Activated T-helper 17 cell treated with anti-CD3 and anti-CD28 coated beads, Interleukin-2, amount 50 U/mL, for 72 hours (primary cell): Measurements from ENCODE around the gene ZNF225. TPM values are rescaled to one million over a fixed set of nuclear protein-coding genes. Genes with fewer than 3 reads are reported as not detected.

Experiments
- total RNA-seq, 2 donors: library from RNA; stranded (reverse); gene quantifications; one replicate each; pipeline ENCODE4 v1.2.3, GENCODE V29; 2022

The ZNF225 gene
- total RNA-seq, 2 donors from 2014 or later: 1.5 to 3.5 TPM

Other genes starting within 250 kb of the ZNF225 start
- 1 to 10 TPM; 1.5 to 2.1 TPM for gene ZNF404, start 229.4 kb upstream of the ZNF225 start, total RNA-seq
- gene ZNF45, start 178.1 kb upstream of the ZNF225 start, total RNA-seq: 10 to 100 TPM; 10.7 to 17.8 TPM
- gene ZNF221, start 162.2 kb upstream of the ZNF225 start, total RNA-seq: 1 to 10 TPM; 1.2 to 4.2 TPM
- gene ZNF155, start 129.2 kb upstream of the ZNF225 start, total RNA-seq: 1 to 10 TPM; 3.6 to 9.7 TPM
- gene ZNF230, start 110.4 kb upstream of the ZNF225 start, total RNA-seq: 1 to 10 TPM; 4.5 to 5.0 TPM
- gene ZNF222, start 88.0 kb upstream of the ZNF225 start, total RNA-seq: 1 to 10 TPM; 1.6 to 3.6 TPM
- gene ZNF223, start 61.4 kb upstream of the ZNF225 start, total RNA-seq: 1 to 10 TPM in 1 of 2 donors, not detected in 1; 2.5 TPM
- gene ZNF284, start 41.2 kb upstream of the ZNF225 start, total RNA-seq: 1 to 10 TPM; 1.2 to 3.6 TPM
- 10 to 100 TPM; 17.5 to 29.5 TPM for gene ZNF224, start 19.0 kb upstream of the ZNF225 start, total RNA-seq
- 10 to 100 TPM in 1 of 2 donors, 1 to 10 TPM in 1; 4.9 to 10.9 TPM for gene ZNF234, start 28.2 kb downstream of the ZNF225 start, total RNA-seq
- 10 to 100 TPM in 1 of 2 donors, 1 to 10 TPM in 1; 9.2 to 14.5 TPM for gene ZNF226, start 51.7 kb downstream of the ZNF225 start, total RNA-seq
- 10 to 100 TPM; 16.7 to 25.7 TPM for gene ZNF227, start 99.1 kb downstream of the ZNF225 start, total RNA-seq
- gene ZNF233, start 146.5 kb downstream of the ZNF225 start, total RNA-seq: under 1 TPM in 1 of 2 donors, not detected in 1; 0.19 TPM
- 1 to 10 TPM; 3.6 to 4.2 TPM for gene ZNF235, start 191.6 kb downstream of the ZNF225 start, total RNA-seq
- not detected for gene ZNF112, start 243.3 kb downstream of the ZNF225 start, total RNA-seq